Measurements from ENCODE around the gene DHRS1. TPM values are rescaled to one million over a fixed set of nuclear protein-coding genes. Genes with fewer than 3 reads are reported as not detected.
A peak's percentile ranks its signal among the peaks of the same experiment; 100 is the strongest.

Gene DHRS1
- total and polyA plus RNA-seq, 2 donors from 2014 or later: 32.7 to 56.7 TPM

DNA sequence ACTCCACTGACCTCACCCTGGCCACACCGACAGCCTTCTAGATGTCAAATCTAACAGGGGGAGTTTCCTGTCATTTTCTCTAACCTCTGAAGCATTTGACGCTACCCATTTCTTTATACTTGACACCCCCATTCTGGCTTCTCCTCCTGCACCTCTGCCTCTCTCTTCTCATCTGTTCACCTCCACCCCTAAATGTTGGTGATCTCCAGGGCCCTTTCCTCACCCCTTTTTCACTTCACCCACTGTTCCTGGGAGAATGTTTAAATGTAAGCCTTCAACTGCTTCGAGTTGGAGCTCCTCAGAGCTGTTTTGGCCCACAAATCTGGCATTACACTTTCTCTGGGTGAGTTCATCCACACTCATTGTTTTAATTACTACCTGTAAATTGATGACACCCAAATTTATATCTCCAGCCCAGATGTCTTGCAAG is 27.7 kb downstream of the DHRS1 start:
- Histone ChIP-seq H3K27ac (ENCODE audit: low read depth in 2 of 2, low read length in 2 of 2) (peak overlapping the region; percentile 88 to 96), H3K9me3 (ENCODE audit: control insufficient read depth in 2 of 3, insufficient read depth in 1 of 3, low read length in 3 of 3) (no peaks in the 10 kb centered on the region), H3K4me3 (ENCODE audit: low read length in 3 of 3) (peak overlapping the region; percentile 79 to 95 (median 92)), H3K9ac (ENCODE audit: low read length in 3 of 3) (peak overlapping the region; percentile 80 to 93 (median 92)), H3K36me3 (ENCODE audit: control insufficient read depth in 2 of 3, insufficient read depth in 3 of 3, low read length in 3 of 3) (peaks cover 0 to 7% (median 4%) of the 10 kb centered on the region in 3 donors), H3K4me1 (ENCODE audit: control insufficient read depth in 2 of 3, insufficient read depth in 2 of 3, low read depth in 1 of 3, low read length in 3 of 3) (peaks cover 0 to 10% (median 0%) of the 10 kb centered on the region in 3 donors), H3K27me3 (ENCODE audit: control insufficient read depth, insufficient read depth, low read length) (no peaks in the 10 kb centered on the region)
- TF ChIP-seq, protein P1, sequence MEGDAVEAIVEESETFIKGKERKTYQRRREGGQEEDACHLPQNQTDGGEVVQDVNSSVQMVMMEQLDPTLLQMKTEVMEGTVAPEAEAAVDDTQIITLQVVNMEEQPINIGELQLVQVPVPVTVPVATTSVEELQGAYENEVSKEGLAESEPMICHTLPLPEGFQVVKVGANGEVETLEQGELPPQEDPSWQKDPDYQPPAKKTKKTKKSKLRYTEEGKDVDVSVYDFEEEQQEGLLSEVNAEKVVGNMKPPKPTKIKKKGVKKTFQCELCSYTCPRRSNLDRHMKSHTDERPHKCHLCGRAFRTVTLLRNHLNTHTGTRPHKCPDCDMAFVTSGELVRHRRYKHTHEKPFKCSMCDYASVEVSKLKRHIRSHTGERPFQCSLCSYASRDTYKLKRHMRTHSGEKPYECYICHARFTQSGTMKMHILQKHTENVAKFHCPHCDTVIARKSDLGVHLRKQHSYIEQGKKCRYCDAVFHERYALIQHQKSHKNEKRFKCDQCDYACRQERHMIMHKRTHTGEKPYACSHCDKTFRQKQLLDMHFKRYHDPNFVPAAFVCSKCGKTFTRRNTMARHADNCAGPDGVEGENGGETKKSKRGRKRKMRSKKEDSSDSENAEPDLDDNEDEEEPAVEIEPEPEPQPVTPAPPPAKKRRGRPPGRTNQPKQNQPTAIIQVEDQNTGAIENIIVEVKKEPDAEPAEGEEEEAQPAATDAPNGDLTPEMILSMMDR (IDR thresholded peaks at IDR 0.05; ENCODE audit: borderline replicate concordance, extremely low read depth, insufficient read depth): no peak
- intact Hi-C loops (cut with DNase I): no loop called here
- DNase-seq (no peak), FAIRE-seq (no peak)

DNA sequence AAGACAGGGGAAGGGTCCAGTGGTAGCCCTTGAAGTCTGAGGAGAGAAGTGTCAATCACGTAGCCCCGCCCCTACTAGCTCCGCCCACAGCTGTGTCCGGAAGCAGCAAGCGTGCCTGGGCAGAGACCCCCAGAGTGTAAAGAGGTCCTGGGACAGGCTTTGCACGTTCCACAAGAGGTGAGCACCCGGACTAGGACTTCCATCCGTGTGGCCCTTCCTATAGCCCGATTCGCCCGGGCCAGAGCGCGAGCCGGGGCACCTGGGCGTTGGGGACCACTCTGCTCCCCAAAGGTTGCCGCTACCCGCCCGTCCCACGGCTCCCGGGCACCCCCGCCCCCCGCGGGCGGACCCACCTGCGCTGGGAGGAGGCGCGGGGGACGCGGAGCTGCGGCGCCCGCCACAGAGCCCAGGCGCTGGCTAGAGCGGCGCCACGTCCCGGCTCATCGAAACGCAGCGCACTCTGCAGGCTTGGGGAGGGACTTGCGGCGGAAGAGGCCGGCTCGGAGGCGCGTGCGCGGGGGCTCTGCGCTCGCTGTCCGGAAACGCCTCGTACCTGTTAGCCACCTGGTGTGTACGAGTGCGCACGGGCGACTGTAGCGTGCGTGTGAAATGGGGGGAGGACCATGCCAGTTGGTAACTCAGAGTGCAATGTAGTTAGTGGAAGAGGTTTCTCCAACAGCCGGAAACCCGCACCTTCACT is 28.3 kb downstream of the DHRS1 start, which contains the start of gene RABGGTA:
Gene RABGGTA (minus strand): TSS at position 464 of the 700 bp plus-strand sequence. CDS start 482 bp downstream, outside the sequence.
- peaks cover 0 to 10% (median 0%) of the 10 kb centered on the region in 3 donors for H3K4me1 ChIP-seq (ENCODE audit: control insufficient read depth in 2 of 3, insufficient read depth in 2 of 3, low read depth in 1 of 3, low read length in 3 of 3)
- TF ChIP-seq, protein P1 (IDR thresholded peaks at IDR 0.05; ENCODE audit: borderline replicate concordance, extremely low read depth, insufficient read depth): peak; percentile 79
- H3K36me3 ChIP-seq (ENCODE audit: control insufficient read depth in 2 of 3, insufficient read depth in 3 of 3, low read length in 3 of 3): peaks cover 0 to 7% (median 7%) of the 10 kb centered on the region in 3 donors
- no peaks in the 10 kb centered on the region for H3K27me3 ChIP-seq (ENCODE audit: control insufficient read depth, insufficient read depth, low read length)
- DNase-seq (peak; percentile 93 to 97 (median 96)), FAIRE-seq (no peak)
- peak within 1 kb of the TSS; percentile 79 to 95 (median 92) for H3K4me3 ChIP-seq (ENCODE audit: low read length in 3 of 3)
- intact Hi-C loops (cut with DNase I): no loop called here
- no peaks in the 10 kb centered on the region for H3K9me3 ChIP-seq (ENCODE audit: control insufficient read depth in 2 of 3, insufficient read depth in 1 of 3, low read length in 3 of 3)
- H3K9ac ChIP-seq (ENCODE audit: low read length in 3 of 3): peak within 1 kb of the TSS; percentile 80 to 93 (median 92)
- peak within 1 kb of the TSS; percentile 88 to 96 for H3K27ac ChIP-seq (ENCODE audit: low read depth in 2 of 2, low read length in 2 of 2)

DNA sequence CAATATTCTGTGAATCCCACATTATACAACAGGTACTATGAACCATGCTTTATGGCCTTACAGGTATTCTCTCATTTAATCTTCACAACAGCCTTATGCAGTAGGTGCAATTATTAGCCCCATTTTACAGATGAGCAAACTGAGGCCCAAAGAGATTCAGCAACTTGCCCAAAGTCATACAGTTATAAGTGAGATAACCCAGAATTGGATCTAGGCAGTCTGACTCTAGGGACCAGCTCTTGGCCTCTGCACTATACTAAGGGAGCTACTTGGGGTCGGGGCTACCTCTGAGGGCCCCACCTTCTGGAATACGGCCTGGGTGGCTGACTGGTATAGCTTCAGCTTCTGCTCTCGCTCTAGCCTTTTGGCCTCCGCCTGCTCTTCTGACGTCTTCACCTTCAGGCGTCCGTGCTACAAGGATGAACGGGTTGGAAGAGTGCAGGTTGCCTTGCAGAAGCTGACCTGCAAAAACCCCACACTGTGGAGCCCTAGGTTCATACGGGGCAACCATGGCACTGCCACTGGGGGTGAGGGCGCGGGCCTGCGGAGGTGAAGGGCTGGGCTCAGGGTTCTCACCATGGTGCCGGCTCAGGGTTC is 28.9 kb downstream of the DHRS1 start:
- Histone ChIP-seq H3K4me1 (ENCODE audit: control insufficient read depth in 2 of 3, insufficient read depth in 2 of 3, low read depth in 1 of 3, low read length in 3 of 3) (peaks cover 0 to 10% (median 0%) of the 10 kb centered on the region in 3 donors), H3K36me3 (ENCODE audit: control insufficient read depth in 2 of 3, insufficient read depth in 3 of 3, low read length in 3 of 3) (peaks cover 0 to 7% (median 7%) of the 10 kb centered on the region in 3 donors), H3K9me3 (ENCODE audit: control insufficient read depth in 2 of 3, insufficient read depth in 1 of 3, low read length in 3 of 3) (no peaks in the 10 kb centered on the region), H3K27ac (ENCODE audit: low read depth in 2 of 2, low read length in 2 of 2) (peak overlapping the region; percentile 88 to 96), H3K9ac (ENCODE audit: low read length in 3 of 3) (peak overlapping the region; percentile 54 to 92 (median 90)), H3K4me3 (ENCODE audit: low read length in 3 of 3) (peak overlapping the region; percentile 79 to 95 (median 92)), H3K27me3 (ENCODE audit: control insufficient read depth, insufficient read depth, low read length) (no peaks in the 10 kb centered on the region)
- DNase-seq (no peak), FAIRE-seq (no peak)
- intact Hi-C loops (cut with DNase I): no loop called here
- TF ChIP-seq, protein P1 (IDR thresholded peaks at IDR 0.05; ENCODE audit: borderline replicate concordance, extremely low read depth, insufficient read depth): no peak

Data from kidney (tissue), 14 donors.